ENCODE data around the gene IMMP1L.

IMMP1L gene

GRCh38 chr11:31509429-31510345, at the start of gene IMMP1L, which contains the start of gene ELP4:
Gene IMMP1L, minus strand, starts transcription at chr11:31509622. Its CDS starts 46,346 bp downstream, at chr11:31463276.
Gene ELP4, plus strand, starts transcription at chr11:31509767. Its CDS starts 18 bp downstream, at chr11:31509785.
- H3K4me3 ChIP-seq (replicated peaks; ENCODE audit: low read depth, low read length): peak within 1 kb of the TSS; percentile 96
- TF ChIP-seq, protein P1, sequence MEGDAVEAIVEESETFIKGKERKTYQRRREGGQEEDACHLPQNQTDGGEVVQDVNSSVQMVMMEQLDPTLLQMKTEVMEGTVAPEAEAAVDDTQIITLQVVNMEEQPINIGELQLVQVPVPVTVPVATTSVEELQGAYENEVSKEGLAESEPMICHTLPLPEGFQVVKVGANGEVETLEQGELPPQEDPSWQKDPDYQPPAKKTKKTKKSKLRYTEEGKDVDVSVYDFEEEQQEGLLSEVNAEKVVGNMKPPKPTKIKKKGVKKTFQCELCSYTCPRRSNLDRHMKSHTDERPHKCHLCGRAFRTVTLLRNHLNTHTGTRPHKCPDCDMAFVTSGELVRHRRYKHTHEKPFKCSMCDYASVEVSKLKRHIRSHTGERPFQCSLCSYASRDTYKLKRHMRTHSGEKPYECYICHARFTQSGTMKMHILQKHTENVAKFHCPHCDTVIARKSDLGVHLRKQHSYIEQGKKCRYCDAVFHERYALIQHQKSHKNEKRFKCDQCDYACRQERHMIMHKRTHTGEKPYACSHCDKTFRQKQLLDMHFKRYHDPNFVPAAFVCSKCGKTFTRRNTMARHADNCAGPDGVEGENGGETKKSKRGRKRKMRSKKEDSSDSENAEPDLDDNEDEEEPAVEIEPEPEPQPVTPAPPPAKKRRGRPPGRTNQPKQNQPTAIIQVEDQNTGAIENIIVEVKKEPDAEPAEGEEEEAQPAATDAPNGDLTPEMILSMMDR (IDR thresholded peaks at IDR 0.05; ENCODE audit: insufficient read depth, low read length, poor library complexity, severe bottlenecking): no peak
- peak; percentile 90 for DNase-seq (ENCODE audit: extremely low read depth, insufficient read length)
- no peaks in the 10 kb centered on the region for H3K27me3 ChIP-seq (replicated peaks; ENCODE audit: control insufficient read depth, insufficient read depth, low read length)
- peaks cover 1% of the 10 kb centered on the region; the same call in 1 of the 2 replicates for H3K36me3 ChIP-seq (ENCODE audit: control insufficient read depth, insufficient read depth, low read length)

DNA sequence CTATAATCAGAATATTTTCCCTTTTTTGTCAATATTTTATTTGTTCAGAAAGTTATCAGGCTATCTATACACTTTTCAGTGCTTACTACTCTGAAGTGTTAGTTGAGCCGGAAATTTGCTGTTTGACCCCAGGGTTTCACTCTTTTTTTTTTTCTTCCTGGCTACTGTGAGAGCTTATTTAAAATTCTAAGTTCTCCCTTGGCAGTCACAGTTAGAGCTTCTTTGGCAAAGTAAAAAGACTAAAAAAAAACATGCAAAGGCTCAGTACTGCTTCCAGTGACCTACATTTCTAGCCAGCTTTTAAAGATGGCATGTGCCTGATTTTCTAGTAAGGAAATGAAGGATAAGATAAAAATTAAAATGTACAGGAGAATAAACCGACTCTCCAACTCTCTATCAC, 48.6 kb upstream of the IMMP1L start:
- H3K4me3 ChIP-seq (replicated peaks; ENCODE audit: low read depth, low read length): no peak overlapping the region
- no peak for DNase-seq (ENCODE audit: extremely low read depth, insufficient read length)
- TF ChIP-seq, protein P1 (IDR thresholded peaks at IDR 0.05; ENCODE audit: insufficient read depth, low read length, poor library complexity, severe bottlenecking): no peak
- H3K36me3 ChIP-seq (ENCODE audit: control insufficient read depth, insufficient read depth, low read length): no peaks in the 10 kb centered on the region
- no peaks in the 10 kb centered on the region for H3K27me3 ChIP-seq (replicated peaks; ENCODE audit: control insufficient read depth, insufficient read depth, low read length)

GRCh38 chr11:31555938-31556337, 46.5 kb upstream of the IMMP1L start:
- H3K27me3 ChIP-seq (replicated peaks; ENCODE audit: control insufficient read depth, insufficient read depth, low read length): no peaks in the 10 kb centered on the region
- TF ChIP-seq, protein P1 (IDR thresholded peaks at IDR 0.05; ENCODE audit: insufficient read depth, low read length, poor library complexity, severe bottlenecking): no peak
- H3K36me3 ChIP-seq (ENCODE audit: control insufficient read depth, insufficient read depth, low read length): no peaks in the 10 kb centered on the region
- no peak overlapping the region for H3K4me3 ChIP-seq (replicated peaks; ENCODE audit: low read depth, low read length)
- DNase-seq (ENCODE audit: extremely low read depth, insufficient read length): no peak

GRCh38 chr11:31542862-31543261, 33.4 kb upstream of the IMMP1L start:
- Histone ChIP-seq H3K4me3 (replicated peaks; ENCODE audit: low read depth, low read length) (no peak overlapping the region), H3K36me3 (ENCODE audit: control insufficient read depth, insufficient read depth, low read length) (peaks cover 4% of the 10 kb centered on the region; the same call in 1 of the 2 replicates), H3K27me3 (replicated peaks; ENCODE audit: control insufficient read depth, insufficient read depth, low read length) (no peaks in the 10 kb centered on the region)
- TF ChIP-seq, protein P1 (IDR thresholded peaks at IDR 0.05; ENCODE audit: insufficient read depth, low read length, poor library complexity, severe bottlenecking): no peak
- DNase-seq (ENCODE audit: extremely low read depth, insufficient read length): no peak

DNA sequence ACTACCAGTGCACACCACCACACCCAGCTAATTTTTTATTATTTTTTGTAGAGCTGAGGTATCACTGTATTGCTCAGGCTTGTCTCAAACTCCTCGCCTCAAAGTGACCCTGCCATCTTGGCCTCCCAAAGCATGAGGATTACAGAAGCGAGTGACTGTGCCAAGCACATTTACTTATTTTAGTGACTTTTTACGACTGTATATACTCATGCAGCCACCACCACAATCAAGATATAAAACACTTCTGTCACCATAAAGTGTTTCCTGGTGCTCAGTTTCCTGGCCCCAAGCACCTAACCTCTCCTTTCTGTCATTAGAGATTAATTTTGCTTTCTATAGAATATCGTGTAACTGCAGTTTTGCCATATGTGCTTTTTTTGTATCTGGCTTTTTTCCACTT, 26.1 kb upstream of the IMMP1L start:
- H3K27me3 ChIP-seq (replicated peaks; ENCODE audit: control insufficient read depth, insufficient read depth, low read length): no peaks in the 10 kb centered on the region
- no peak overlapping the region for H3K4me3 ChIP-seq (replicated peaks; ENCODE audit: low read depth, low read length)
- TF ChIP-seq, protein P1 (IDR thresholded peaks at IDR 0.05; ENCODE audit: insufficient read depth, low read length, poor library complexity, severe bottlenecking): no peak
- H3K36me3 ChIP-seq (ENCODE audit: control insufficient read depth, insufficient read depth, low read length): no peaks in the 10 kb centered on the region; the same call in 1 of the 2 replicates
- no peak for DNase-seq (ENCODE audit: extremely low read depth, insufficient read length)

Data from GM06990 (cell line).